ENCODE data around the gene ANKRD12.
"Not testable (repeated sequence)": the region's sequence is repeated elsewhere in the genome, so short reads cannot be mapped to it uniquely, and the experiment has no call there.

GRCh38 chr18:9165883-9166282, 29.3 kb downstream of the ANKRD12 start:
- TF ChIP-seq, protein P1, sequence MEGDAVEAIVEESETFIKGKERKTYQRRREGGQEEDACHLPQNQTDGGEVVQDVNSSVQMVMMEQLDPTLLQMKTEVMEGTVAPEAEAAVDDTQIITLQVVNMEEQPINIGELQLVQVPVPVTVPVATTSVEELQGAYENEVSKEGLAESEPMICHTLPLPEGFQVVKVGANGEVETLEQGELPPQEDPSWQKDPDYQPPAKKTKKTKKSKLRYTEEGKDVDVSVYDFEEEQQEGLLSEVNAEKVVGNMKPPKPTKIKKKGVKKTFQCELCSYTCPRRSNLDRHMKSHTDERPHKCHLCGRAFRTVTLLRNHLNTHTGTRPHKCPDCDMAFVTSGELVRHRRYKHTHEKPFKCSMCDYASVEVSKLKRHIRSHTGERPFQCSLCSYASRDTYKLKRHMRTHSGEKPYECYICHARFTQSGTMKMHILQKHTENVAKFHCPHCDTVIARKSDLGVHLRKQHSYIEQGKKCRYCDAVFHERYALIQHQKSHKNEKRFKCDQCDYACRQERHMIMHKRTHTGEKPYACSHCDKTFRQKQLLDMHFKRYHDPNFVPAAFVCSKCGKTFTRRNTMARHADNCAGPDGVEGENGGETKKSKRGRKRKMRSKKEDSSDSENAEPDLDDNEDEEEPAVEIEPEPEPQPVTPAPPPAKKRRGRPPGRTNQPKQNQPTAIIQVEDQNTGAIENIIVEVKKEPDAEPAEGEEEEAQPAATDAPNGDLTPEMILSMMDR (IDR thresholded peaks at IDR 0.05), result not testable (repeated sequence)
- not testable (repeated sequence) for TF ChIP-seq POLR2A (IDR thresholded peaks at IDR 0.05)

Measured in Peyer's patch (tissue), 4 donors.